Measurements from ENCODE around the gene FAM47B. TPM values are rescaled to one million over a fixed set of nuclear protein-coding genes. Genes with fewer than 3 reads are reported as not detected.

The FAM47B gene
- total RNA-seq, 4 donors from 2014 or later: not detected

DNA sequence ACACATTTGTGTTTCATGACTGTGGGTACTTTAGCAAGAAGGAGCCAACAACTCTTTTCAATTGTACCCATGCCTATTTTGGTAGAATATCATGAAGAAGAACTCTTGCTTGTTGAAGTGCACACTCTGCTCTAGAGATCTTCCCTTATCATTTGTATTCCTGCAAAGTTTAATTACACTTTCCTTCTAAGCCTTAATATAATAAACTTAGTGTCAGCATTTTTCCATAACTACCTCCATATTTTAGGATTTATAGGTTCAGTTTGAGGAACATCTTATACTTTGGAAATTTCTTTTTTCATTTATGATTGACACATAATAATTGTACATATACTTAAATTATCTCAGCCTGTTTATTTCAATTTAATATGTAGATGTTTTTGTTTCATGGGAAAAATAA lies 19.1 kb downstream of the FAM47B start:
- Histone ChIP-seq H3K27me3 (no peaks in the 10 kb centered on the region), H3K4me3 (no peak overlapping the region), H3K4me1 (no peaks in the 10 kb centered on the region), H3K27ac (no peak overlapping the region), H3K9me3 (no peaks in the 10 kb centered on the region), H3K36me3 (no peaks in the 10 kb centered on the region)
- DNase-seq: no peak
- TF ChIP-seq EP300 (IDR thresholded peaks at IDR 0.05; ENCODE audit: low read depth) (no peak), POLR2AphosphoS5 (IDR thresholded peaks at IDR 0.05) (no peak), POLR2A (IDR thresholded peaks at IDR 0.05) (no peak)
- TF ChIP-seq, protein P1, sequence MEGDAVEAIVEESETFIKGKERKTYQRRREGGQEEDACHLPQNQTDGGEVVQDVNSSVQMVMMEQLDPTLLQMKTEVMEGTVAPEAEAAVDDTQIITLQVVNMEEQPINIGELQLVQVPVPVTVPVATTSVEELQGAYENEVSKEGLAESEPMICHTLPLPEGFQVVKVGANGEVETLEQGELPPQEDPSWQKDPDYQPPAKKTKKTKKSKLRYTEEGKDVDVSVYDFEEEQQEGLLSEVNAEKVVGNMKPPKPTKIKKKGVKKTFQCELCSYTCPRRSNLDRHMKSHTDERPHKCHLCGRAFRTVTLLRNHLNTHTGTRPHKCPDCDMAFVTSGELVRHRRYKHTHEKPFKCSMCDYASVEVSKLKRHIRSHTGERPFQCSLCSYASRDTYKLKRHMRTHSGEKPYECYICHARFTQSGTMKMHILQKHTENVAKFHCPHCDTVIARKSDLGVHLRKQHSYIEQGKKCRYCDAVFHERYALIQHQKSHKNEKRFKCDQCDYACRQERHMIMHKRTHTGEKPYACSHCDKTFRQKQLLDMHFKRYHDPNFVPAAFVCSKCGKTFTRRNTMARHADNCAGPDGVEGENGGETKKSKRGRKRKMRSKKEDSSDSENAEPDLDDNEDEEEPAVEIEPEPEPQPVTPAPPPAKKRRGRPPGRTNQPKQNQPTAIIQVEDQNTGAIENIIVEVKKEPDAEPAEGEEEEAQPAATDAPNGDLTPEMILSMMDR (IDR thresholded peaks at IDR 0.05): no peak
- intact Hi-C loops (cut with DNase I; ENCODE audit: low total_unique reads) (no loop called here), in situ Hi-C loops (cut with MboI; ENCODE audit: low pct_ligation_motif_present in 1 of 4, low pct_unique_long_range_greater_than_20kb in 1 of 4, low sequenced_read_pairs in 3 of 4) (no loop called here)

DNA sequence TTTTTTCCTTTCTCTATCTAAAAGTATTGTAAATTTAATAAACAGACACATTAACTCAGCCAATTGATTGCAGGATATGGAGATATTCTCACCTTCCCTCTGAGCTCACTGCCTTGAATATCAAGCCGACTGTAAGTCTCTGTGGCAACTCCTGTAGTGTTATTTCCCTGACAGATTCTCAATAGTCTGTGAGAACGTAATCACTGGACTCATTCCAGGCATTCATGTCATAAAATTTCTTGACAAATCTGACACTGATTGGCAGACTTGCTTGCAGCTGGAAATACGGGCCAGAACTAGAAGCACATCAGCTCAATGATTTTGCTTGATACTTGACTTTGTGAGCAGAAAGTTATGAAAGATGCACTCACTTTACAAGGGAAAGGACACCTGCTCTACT lies 29.6 kb downstream of the FAM47B start:
- Histone ChIP-seq H3K36me3 (no peaks in the 10 kb centered on the region), H3K9me3 (no peaks in the 10 kb centered on the region), H3K4me3 (no peak overlapping the region), H3K27ac (no peak overlapping the region), H3K27me3 (no peaks in the 10 kb centered on the region), H3K4me1 (no peaks in the 10 kb centered on the region)
- TF ChIP-seq EP300 (IDR thresholded peaks at IDR 0.05; ENCODE audit: low read depth) (no peak), POLR2A (IDR thresholded peaks at IDR 0.05) (no peak), POLR2AphosphoS5 (IDR thresholded peaks at IDR 0.05) (no peak)
- TF ChIP-seq, protein P1 (IDR thresholded peaks at IDR 0.05): no peak
- 44% methylated on average over 3 of the region's 3 CpGs; no CpG with 5 or more reads in 1 of the 2 donors for WGBS, 2 donors (ENCODE audit: low coverage in 1 of 2)
- in situ Hi-C loops (cut with MboI; ENCODE audit: low pct_ligation_motif_present in 1 of 4, low pct_unique_long_range_greater_than_20kb in 1 of 4, low sequenced_read_pairs in 3 of 4) (no loop called here), intact Hi-C loops (cut with DNase I; ENCODE audit: low total_unique reads) (no loop called here)
- no peak for DNase-seq

DNA sequence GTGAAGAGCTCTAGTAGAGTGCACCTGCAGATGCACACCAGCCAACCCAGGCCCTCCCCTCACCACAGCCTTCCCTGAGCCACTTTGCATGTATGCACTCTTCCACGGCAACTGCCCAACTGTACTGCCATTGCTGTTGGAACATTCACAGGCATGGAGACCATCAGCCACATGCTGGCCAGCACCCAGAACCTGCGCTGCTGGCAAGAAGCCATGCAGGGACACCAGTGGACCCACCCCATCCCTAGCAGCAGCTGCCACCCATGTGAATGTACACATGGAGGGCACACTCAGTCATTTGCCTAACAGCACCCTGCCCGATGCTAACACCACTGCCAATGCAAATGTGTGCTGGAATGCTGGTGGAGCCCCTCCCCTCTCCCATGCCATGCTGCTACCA lies 35.6 kb downstream of the FAM47B start:
- in situ Hi-C loops (cut with MboI; ENCODE audit: low pct_ligation_motif_present in 1 of 4, low pct_unique_long_range_greater_than_20kb in 1 of 4, low sequenced_read_pairs in 3 of 4): no loop called here
- no peaks in the 10 kb centered on the region for H3K27me3 ChIP-seq
- H3K4me1 ChIP-seq: no peaks in the 10 kb centered on the region
- DNase-seq: no peak
- 73% methylated on average over 3 of the region's 3 CpGs; no CpG with 5 or more reads in 1 of the 2 donors for WGBS, 2 donors (ENCODE audit: low coverage in 1 of 2)
- intact Hi-C loops (cut with DNase I; ENCODE audit: low total_unique reads): no loop called here
- no peaks in the 10 kb centered on the region for H3K9me3 ChIP-seq
- H3K27ac ChIP-seq: no peak overlapping the region
- no peak overlapping the region for H3K4me3 ChIP-seq
- no peaks in the 10 kb centered on the region for H3K36me3 ChIP-seq
- no peak for TF ChIP-seq EP300 (IDR thresholded peaks at IDR 0.05; ENCODE audit: low read depth)
- TF ChIP-seq, protein P1 (IDR thresholded peaks at IDR 0.05): no peak
- TF ChIP-seq POLR2AphosphoS5 (IDR thresholded peaks at IDR 0.05): no peak
- no peak for TF ChIP-seq POLR2A (IDR thresholded peaks at IDR 0.05)

DNA sequence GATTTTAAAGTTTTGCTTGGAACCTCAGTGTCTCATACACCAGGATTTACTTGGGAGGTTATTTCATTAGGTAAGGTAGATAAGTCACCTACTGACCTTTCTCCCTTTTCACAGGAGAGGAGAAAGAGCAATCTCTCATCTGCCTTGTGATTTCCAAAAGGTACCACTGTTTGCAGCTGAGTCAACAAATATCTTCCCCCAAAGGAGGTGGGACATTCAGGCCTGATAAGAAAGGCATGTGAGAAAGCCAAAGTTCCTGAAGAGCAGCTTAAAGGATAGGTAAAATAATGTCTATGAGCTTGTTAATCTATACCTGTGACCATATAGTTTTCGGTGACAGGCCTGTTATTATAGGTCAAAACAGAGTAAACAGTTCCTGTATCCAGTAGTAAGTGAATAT lies 45.0 kb downstream of the FAM47B start:
- 78% methylated on average over 1 of the region's 1 CpG; no CpG with 5 or more reads in 1 of the 2 donors for WGBS, 2 donors (ENCODE audit: low coverage in 1 of 2)
- Histone ChIP-seq H3K9me3 (no peaks in the 10 kb centered on the region), H3K27me3 (no peaks in the 10 kb centered on the region), H3K27ac (no peak overlapping the region), H3K36me3 (no peaks in the 10 kb centered on the region), H3K4me1 (no peaks in the 10 kb centered on the region), H3K4me3 (no peak overlapping the region)
- intact Hi-C loops (cut with DNase I; ENCODE audit: low total_unique reads): no loop called here
- no peak for DNase-seq
- TF ChIP-seq POLR2A (IDR thresholded peaks at IDR 0.05) (no peak), POLR2AphosphoS5 (IDR thresholded peaks at IDR 0.05) (no peak), EP300 (IDR thresholded peaks at IDR 0.05; ENCODE audit: low read depth) (no peak)
- TF ChIP-seq, protein P1 (IDR thresholded peaks at IDR 0.05): no peak
- in situ Hi-C loops (cut with MboI; ENCODE audit: low pct_ligation_motif_present in 1 of 4, low pct_unique_long_range_greater_than_20kb in 1 of 4, low sequenced_read_pairs in 3 of 4): no loop called here
